Measurements from ENCODE around the gene FHIT. TPM values are rescaled to one million over a fixed set of nuclear protein-coding genes. Genes with fewer than 3 reads are reported as not detected.

Gene FHIT
- total RNA-seq, 1 donor from 2014 or later: 8.5 TPM

GRCh38 chr3:60147249-60147950, 1103.9 kb downstream of the FHIT start:
- no peak for DNase-seq (ENCODE audit: low spot score)

- no peak for DNase-seq (ENCODE audit: low spot score)
These were observed 1105.1 kb downstream of the FHIT start for GRCh38 chr3:60146121-60146520.

GRCh38 chr3:60144071-60144470, 1107.2 kb downstream of the FHIT start:
- no peak for DNase-seq (ENCODE audit: low spot score)

GRCh38 chr3:60142009-60142408, 1109.2 kb downstream of the FHIT start:
- no peak for DNase-seq (ENCODE audit: low spot score)

GRCh38 chr3:60140160-60140559, 1111.1 kb downstream of the FHIT start:
- DNase-seq (ENCODE audit: low spot score): no peak

GRCh38 chr3:60136601-60137000, 1114.7 kb downstream of the FHIT start:
- DNase-seq (ENCODE audit: low spot score): no peak

- no peak for DNase-seq (ENCODE audit: low spot score)
These were observed 1115.8 kb downstream of the FHIT start for GRCh38 chr3:60135474-60135873.

- DNase-seq (ENCODE audit: low spot score): no peak
These were observed 1117.7 kb downstream of the FHIT start for GRCh38 chr3:60133269-60134162.

GRCh38 chr3:60131618-60132017, 1119.6 kb downstream of the FHIT start:
- DNase-seq (ENCODE audit: low spot score): no peak

GRCh38 chr3:60126511-60127304, 1124.5 kb downstream of the FHIT start:
- DNase-seq (ENCODE audit: low spot score): no peak

GRCh38 chr3:60125686-60126085, 1125.6 kb downstream of the FHIT start:
- DNase-seq (ENCODE audit: low spot score): no peak

GRCh38 chr3:60120245-60120644, 1131.0 kb downstream of the FHIT start:
- no peak for DNase-seq (ENCODE audit: low spot score)

GRCh38 chr3:60114191-60114590, 1137.1 kb downstream of the FHIT start:
- DNase-seq (ENCODE audit: low spot score): no peak

- no peak for DNase-seq (ENCODE audit: low spot score)
These were observed 1144.0 kb downstream of the FHIT start for GRCh38 chr3:60107275-60107674.

GRCh38 chr3:60102154-60102553, 1149.1 kb downstream of the FHIT start:
- DNase-seq (ENCODE audit: low spot score): no peak

- no peak for DNase-seq (ENCODE audit: low spot score)
These were observed 1149.6 kb downstream of the FHIT start for GRCh38 chr3:60101621-60102020.

- no peak for DNase-seq (ENCODE audit: low spot score)
These were observed 1154.8 kb downstream of the FHIT start for GRCh38 chr3:60096403-60096802.

- no peak for DNase-seq (ENCODE audit: low spot score)
These were observed 1155.3 kb downstream of the FHIT start for GRCh38 chr3:60095930-60096329.

GRCh38 chr3:60095516-60095915, 1155.7 kb downstream of the FHIT start:
- DNase-seq (ENCODE audit: low spot score): no peak

GRCh38 chr3:60094392-60094947, 1156.8 kb downstream of the FHIT start:
- DNase-seq (ENCODE audit: low spot score): no peak

GRCh38 chr3:60090548-60090947, 1160.7 kb downstream of the FHIT start:
- DNase-seq (ENCODE audit: low spot score): no peak

Measured in mesenteric fat pad (tissue), 1 donor.